K562 (cell line): ENCODE data around the gene ZNF213. TPM values are rescaled to one million over a fixed set of nuclear protein-coding genes. Genes with fewer than 3 reads are reported as not detected.

Experiments
- ATAC-seq: fragments of 200-7000 bp; cut with Tn5 transposase; 3 replicates; pipeline ENCODE4 v1.9.1; 2020; ENCODE audit warnings: moderate library complexity
- BruUV-seq: library from RNA; stranded (reverse); fragments of 400-500 nt; replicated peaks from 2 replicates; lab custom pipeline; 2021; lab: Mats Ljungman, UMichigan
- CTCF ChIA-PET: fragments of 300-600 bp; formaldehyde crosslinking; extraction: SDS; loops from one replicate; lab custom pipeline; 2021; ENCODE audit warnings: low intra/inter-chr PET ratio; lab: Yijun Ruan, JAX
- POLR2A ChIA-PET: fragments of 300-600, 350-650 bp; sonication (Branson Sonifier 250); formaldehyde crosslinking; extraction: SDS; loops from one replicate; lab custom pipeline; 2021; ENCODE audit warnings: antibody characterized with exemption, inconsistent platforms; lab: Yijun Ruan, JAX
- DNase-seq, 4 experiments: peaks; one replicate each; pipeline versions ENCODE4 v3.0.0 to v3.0.0-alpha.2; 2011 to 2018; ENCODE audit warnings: low spot score in 3 of 4, mixed read lengths in 3 of 4; ENCODE audit errors: extremely low read depth in 1 of 4
- FAIRE-seq: peaks from 2 replicates; lab custom pipeline; 2011; peaks lifted over from hg19 to GRCh38; lab: Jason Lieb, UNC
- H2AFZ ChIP-seq: 2 replicates; pipeline ENCODE4 v1.6.0; 2011; ENCODE audit warnings: low read depth, low read length, control low read depth, inconsistent platforms
- H3K27ac ChIP-seq: fragments of 200-600 bp; 3 replicates; pipeline ENCODE4 v1.8.0; 2011; ENCODE audit warnings: low read depth, mild to moderate bottlenecking, control low read depth, inconsistent platforms, low read length, moderate library complexity, mixed read lengths; ENCODE audit errors: extremely low read depth
- H3K27me3 ChIP-seq, 2 experiments: fragments of 300-600 bp in 1 of 2; 2 replicates in 1 of 2; 3 replicates in 1 of 2; pipeline versions ENCODE4 v1.6.0 to v1.8.0; 2011; ENCODE audit warnings: inconsistent platforms in 2 of 2, low read length in 2 of 2, mild to moderate bottlenecking in 1 of 2, mixed read lengths in 1 of 2, moderate library complexity in 1 of 2; ENCODE audit not compliant: control insufficient read depth in 2 of 2, insufficient read depth in 2 of 2
- H3K36me3 ChIP-seq: fragments of 300-600 bp; 3 replicates; pipeline ENCODE4 v1.8.0; 2011; ENCODE audit warnings: mild to moderate bottlenecking, low read length, inconsistent platforms; ENCODE audit not compliant: control insufficient read depth, insufficient read depth
- H3K4me1 ChIP-seq, 2 experiments: fragments of 200-600 bp in 1 of 2; replicated peaks in 1 of 2; 2 replicates in 1 of 2; 3 replicates in 1 of 2; pipeline versions ENCODE4 v1.5.1 to v1.8.0; 2011; ENCODE audit warnings: inconsistent platforms in 2 of 2, low read length in 2 of 2, mild to moderate bottlenecking in 1 of 2, mixed read lengths in 1 of 2, moderate library complexity in 1 of 2; ENCODE audit not compliant: control insufficient read depth in 2 of 2, insufficient read depth in 2 of 2
- H3K4me2 ChIP-seq: 2 replicates; pipeline ENCODE4 v1.6.1; 2011; ENCODE audit warnings: low read length, control low read depth, inconsistent platforms, mixed read lengths; ENCODE audit not compliant: insufficient read depth
- H3K4me3 ChIP-seq: fragments of 200-600 bp; sonication (generic), shearing (Covaris generic); 2 replicates; pipeline ENCODE4 v1.5.1; 2016; ENCODE audit warnings: control low read depth, inconsistent platforms
- H3K79me2 ChIP-seq: fragments of 200-600 bp; 3 replicates; pipeline ENCODE4 v1.8.0; 2011; ENCODE audit warnings: low read length, inconsistent platforms; ENCODE audit not compliant: control insufficient read depth, insufficient read depth
- H3K9ac ChIP-seq, 2 experiments: 2 replicates each; pipeline versions ENCODE4 v1.6.0 to v1.6.1; 2011; ENCODE audit warnings: low read depth in 2 of 2, low read length in 2 of 2, control low read depth in 1 of 2, inconsistent platforms in 1 of 2, mild to moderate bottlenecking in 1 of 2, mixed read lengths in 1 of 2; ENCODE audit not compliant: insufficient read depth in 1 of 2
- H3K9me1 ChIP-seq: one replicate; pipeline ENCODE4 v1.6.0; 2011; ENCODE audit warnings: inconsistent platforms, mild to moderate bottlenecking, low read length, moderate library complexity; ENCODE audit not compliant: control insufficient read depth, insufficient read depth
- H3K9me3 ChIP-seq: replicated peaks from 2 replicates; pipeline ENCODE4 v1.5.1; 2011; ENCODE audit warnings: low read depth, low read length, inconsistent platforms; ENCODE audit not compliant: control insufficient read depth, insufficient read depth
- H4K20me1 ChIP-seq: replicated peaks from 2 replicates; pipeline ENCODE4 v1.6.1; 2011; ENCODE audit warnings: low read length, inconsistent platforms, mixed read lengths; ENCODE audit not compliant: control insufficient read depth, insufficient read depth
- RBFOX2 ChIP-seq: fragments of 200-400 bp; formaldehyde crosslinking; IDR thresholded peaks from 2 replicates; pipeline ENCODE4 v1.6.1; 2017; ENCODE audit warnings: low read depth, mild to moderate bottlenecking, low read length, moderate library complexity
- TSC22D4 ChIP-seq: fragments of 450-650 bp; IDR thresholded peaks from 2 replicates; pipeline ENCODE4 v1.6.1; 2016; ENCODE audit warnings: missing genetic modification characterization, missing biosample characterization, control low read depth
- WGBS: fragments of 100-300 bp; shearing (Covaris generic); methylation state at CpG from one replicate; pipeline ENCODE4 v1.1.6; 2016; ENCODE audit warnings: low coverage, mixed read lengths; ENCODE audit not compliant: insufficient coverage; ENCODE audit errors: missing lambda C conversion rate; 5-methylcytosine and 5-hydroxymethylcytosine counted together
- in situ Hi-C: fragments of 300-500 bp; cut with MboI; formaldehyde crosslinking; loops from 4 replicates; pipeline ENCODE4 v1.15.0; 2018; ENCODE audit warnings: inconsistent platforms, mixed read lengths
- intact Hi-C: fragments of 100-400 bp; cut with micrococcal nuclease; formaldehyde crosslinking; loops from 2 replicates; pipeline ENCODE4 v1.14.2; 2022
- polyA plus RNA-seq, 8 experiments: library from polyadenylated mRNA; depleted of rRNA in 4 of 8; stranded (reverse) in 5 of 8; unstranded in 3 of 8; fragments of >200 nt; fragmentation: Nextera tagmentation in 2 of 8; fragmentation: Illumina TruSeq in 1 of 8; extraction: Ambion mirVana in 2 of 8; extraction: Trizol in 1 of 8; gene quantifications; 2 replicates each; pipeline versions ENCODE4 v1.2.1 to v1.2.3, GENCODE V29; 2011 to 2014; ENCODE audit warnings: inconsistent platforms in 1 of 8, missing spikeins in 1 of 8
- total RNA-seq, 7 experiments: library from RNA; depleted of rRNA in 6 of 7; stranded (reverse); fragments of >200 nt in 6 of 7; fragmentation: Illumina TruSeq in 2 of 7; extraction: Trizol in 2 of 7; gene quantifications; 2 replicates each; pipeline versions ENCODE4 v1.2.1 to v1.2.3, GENCODE V29; 2011 to 2021; ENCODE audit warnings: low replicate concordance in 1 of 7
- TF ChIP-seq, protein P1 (sequence below): fragments of 250-450 bp; sonication (Bioruptor Pico); IDR thresholded peaks from 2 replicates; pipeline ENCODE4 v1.6.1; 2021; ENCODE audit warnings: mild to moderate bottlenecking

The ZNF213 gene
- total and polyA plus RNA-seq, 9 of the 15 experiments (the other 6 are each of a cell fraction or from before 2014, with no cell fraction given) = 0.49 to 10.0 (median 1.8) TPM

DNA sequence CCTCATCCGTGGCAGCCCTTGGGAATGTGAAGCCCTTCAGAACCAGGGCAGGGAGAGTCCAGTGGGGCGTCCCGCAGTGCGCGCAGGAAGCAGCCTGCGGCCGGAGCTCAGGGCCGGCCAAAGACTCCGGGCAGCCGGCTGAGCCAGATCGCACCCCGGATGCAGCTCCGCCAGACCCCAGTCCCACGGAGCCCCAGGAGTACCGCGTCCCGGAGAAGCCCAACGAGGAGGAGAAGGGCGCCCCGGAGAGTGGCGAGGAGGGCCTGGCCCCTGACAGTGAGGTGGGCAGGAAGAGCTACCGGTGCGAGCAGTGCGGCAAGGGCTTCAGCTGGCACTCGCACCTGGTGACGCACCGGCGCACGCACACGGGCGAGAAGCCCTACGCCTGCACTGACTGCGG, 15.5 kb upstream of the ZNF213 start (continued):
- TF ChIP-seq, protein P1, sequence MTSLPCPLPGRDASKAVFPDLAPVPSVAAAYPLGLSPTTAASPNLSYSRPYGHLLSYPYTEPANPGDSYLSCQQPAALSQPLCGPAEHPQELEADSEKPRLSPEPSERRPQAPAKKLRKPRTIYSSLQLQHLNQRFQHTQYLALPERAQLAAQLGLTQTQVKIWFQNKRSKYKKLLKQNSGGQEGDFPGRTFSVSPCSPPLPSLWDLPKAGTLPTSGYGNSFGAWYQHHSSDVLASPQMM (CRISPR knock-in tag) = no peak

DNA sequence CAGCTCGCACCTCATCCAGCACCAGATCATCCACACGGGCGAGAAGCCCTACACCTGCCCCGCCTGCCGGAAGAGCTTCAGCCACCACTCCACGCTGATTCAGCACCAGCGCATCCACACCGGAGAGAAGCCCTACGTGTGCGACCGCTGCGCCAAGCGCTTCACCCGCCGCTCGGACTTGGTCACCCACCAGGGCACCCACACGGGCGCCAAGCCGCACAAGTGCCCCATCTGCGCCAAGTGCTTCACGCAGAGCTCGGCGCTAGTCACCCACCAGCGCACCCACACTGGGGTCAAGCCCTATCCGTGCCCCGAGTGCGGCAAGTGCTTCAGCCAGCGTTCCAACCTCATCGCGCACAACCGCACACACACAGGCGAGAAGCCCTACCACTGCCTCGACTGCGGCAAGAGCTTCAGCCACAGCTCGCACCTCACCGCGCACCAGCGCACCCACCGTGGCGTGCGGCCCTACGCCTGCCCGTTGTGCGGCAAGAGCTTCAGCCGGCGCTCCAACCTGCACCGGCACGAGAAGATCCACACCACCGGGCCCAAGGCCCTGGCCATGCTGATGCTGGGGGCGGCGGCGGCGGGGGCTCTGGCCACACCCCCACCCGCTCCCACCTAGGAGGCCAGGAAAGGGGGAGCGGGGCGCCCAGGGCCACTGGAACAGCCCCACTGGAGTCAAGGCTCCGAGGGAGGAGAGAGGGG, 15.0 kb upstream of the ZNF213 start:
- DNase-seq (no peak), FAIRE-seq (no peak), ATAC-seq (no peak)
- no TSS peak for BruUV-seq
- no peaks in the 10 kb centered on the region for H3K27me3 ChIP-seq
- H4K20me1 ChIP-seq = no peaks in the 10 kb centered on the region; the same call in 1 of the 2 replicates
- H3K9me3 ChIP-seq = no peaks in the 10 kb centered on the region
- TF ChIP-seq TSC22D4 (no peak), RBFOX2 (peak; percentile 46; the same call in 1 of the 2 replicates)
- peak overlapping the region in 1 of 2 experiments; percentile 45; a peak in 2 of 4 replicates for H3K9ac ChIP-seq
- H3K36me3 ChIP-seq = peaks cover 21% of the 10 kb centered on the region; the same call in 2 of the 3 replicates
- intact Hi-C loops = no loop called here
- peaks cover 5 to 34% of the 10 kb centered on the region in 2 experiments for H3K4me1 ChIP-seq
- no peak overlapping the region for H3K4me2 ChIP-seq
- H2AFZ ChIP-seq = no peak overlapping the region
- WGBS = 96% methylated on average over 45 of the region's 57 CpGs
- CTCF ChIA-PET = no interaction called here
- no peak overlapping the region for H3K27ac ChIP-seq
- no peaks in the 10 kb centered on the region for H3K79me2 ChIP-seq
- no peaks in the 10 kb centered on the region for H3K9me1 ChIP-seq
- H3K4me3 ChIP-seq = no peak overlapping the region
- in situ Hi-C loops = no loop called here
- POLR2A ChIA-PET = interaction anchor here (1.1 to 1.4 kb wide), 2 partner anchors 8 to 10 kb away, joined by 3 to 5 read pairs; no protein-coding TSS in a partner anchor
